ENCODE results near the gene MEIS2.

DNA sequence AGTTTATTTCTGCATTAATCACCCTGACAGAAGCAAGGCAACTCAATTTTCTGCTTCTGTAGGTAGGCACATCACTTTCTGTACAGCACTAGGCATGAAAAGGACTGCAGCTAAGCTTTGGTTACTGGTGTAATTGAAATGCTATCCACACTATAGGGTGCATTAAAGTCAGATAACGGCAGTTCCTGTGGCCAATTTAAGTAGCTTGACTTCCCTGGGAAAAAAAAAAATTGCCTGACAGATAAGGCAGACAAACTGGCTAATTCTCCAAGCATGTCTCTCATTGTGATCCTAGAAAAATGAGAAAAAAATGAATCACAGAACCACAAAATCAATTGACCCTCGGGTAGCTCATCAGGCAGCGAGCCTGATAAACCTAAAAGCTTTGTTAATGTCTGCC is 151.4 kb downstream of the MEIS2 start:
- TF ChIP-seq, protein P1, sequence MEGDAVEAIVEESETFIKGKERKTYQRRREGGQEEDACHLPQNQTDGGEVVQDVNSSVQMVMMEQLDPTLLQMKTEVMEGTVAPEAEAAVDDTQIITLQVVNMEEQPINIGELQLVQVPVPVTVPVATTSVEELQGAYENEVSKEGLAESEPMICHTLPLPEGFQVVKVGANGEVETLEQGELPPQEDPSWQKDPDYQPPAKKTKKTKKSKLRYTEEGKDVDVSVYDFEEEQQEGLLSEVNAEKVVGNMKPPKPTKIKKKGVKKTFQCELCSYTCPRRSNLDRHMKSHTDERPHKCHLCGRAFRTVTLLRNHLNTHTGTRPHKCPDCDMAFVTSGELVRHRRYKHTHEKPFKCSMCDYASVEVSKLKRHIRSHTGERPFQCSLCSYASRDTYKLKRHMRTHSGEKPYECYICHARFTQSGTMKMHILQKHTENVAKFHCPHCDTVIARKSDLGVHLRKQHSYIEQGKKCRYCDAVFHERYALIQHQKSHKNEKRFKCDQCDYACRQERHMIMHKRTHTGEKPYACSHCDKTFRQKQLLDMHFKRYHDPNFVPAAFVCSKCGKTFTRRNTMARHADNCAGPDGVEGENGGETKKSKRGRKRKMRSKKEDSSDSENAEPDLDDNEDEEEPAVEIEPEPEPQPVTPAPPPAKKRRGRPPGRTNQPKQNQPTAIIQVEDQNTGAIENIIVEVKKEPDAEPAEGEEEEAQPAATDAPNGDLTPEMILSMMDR (IDR thresholded peaks at IDR 0.05), result no peak
- TF ChIP-seq POLR2A (IDR thresholded peaks at IDR 0.05), result no peak
- no peak for TF ChIP-seq EP300 (IDR thresholded peaks at IDR 0.05)

Measured in suprapubic skin (tissue), 3 donors.